ENCODE measurements around the gene GLO1. TPM values are rescaled to one million over a fixed set of nuclear protein-coding genes. Genes with fewer than 3 reads are reported as not detected.

Gene GLO1
- polyA plus RNA-seq, 1 of the 3 experiments (the other 2 are of a cell fraction) = 47.1 TPM

Other genes starting within 250 kb of the GLO1 start
- gene BTBD9, start 63.2 kb downstream of the GLO1 start, polyA plus RNA-seq (2012; rRNA removed) = 2.2 and 3.2 TPM in 2 replicates
- under 0.01 TPM in 1 of 2 replicates, not detected in the other for gene DNAH8, start 12.2 kb upstream of the GLO1 start, polyA plus RNA-seq (2012; rRNA removed)